B cell (primary cell): ENCODE measurements around the gene DPCD.

Experiments used
- CTCF ChIP-seq: fragments of 200-600 bp; IDR thresholded peaks from one replicate; pipeline ENCODE4 v1.8.0; 2022; ENCODE audit warnings: antibody characterized with exemption, mild to moderate bottlenecking
- EZH2 ChIP-seq: IDR thresholded peaks from 2 replicates; pipeline ENCODE4 v1.6.1; 2012; ENCODE audit warnings: borderline replicate concordance, low read depth, mild to moderate bottlenecking, moderate library complexity, low read length; ENCODE audit not compliant: insufficient read depth, poor library complexity, severe bottlenecking

- no peak for TF ChIP-seq CTCF
- TF ChIP-seq EZH2 = no peak
These were observed 30.8 kb downstream of the DPCD start for GRCh38 chr10:101618871-101619270.
